Transverse colon (tissue), 3 donors: ENCODE results near the gene SCMH1.

Source experiments
- POLR2A ChIP-seq: fragments of 450-650 bp; IDR thresholded peaks from one replicate; pipeline ENCODE4 v1.6.1; 2016; ENCODE audit warnings: antibody characterized with exemption, mild to moderate bottlenecking, moderate library complexity
- TF ChIP-seq, protein P1 (sequence below), 5 experiments: fragments of 200-600 bp in 3 of 5; fragments of 450-650 bp in 2 of 5; sonication (generic) in 3 of 5; IDR thresholded peaks; 1 replicate in 2 of 5; 2 replicates in 3 of 5; pipeline ENCODE4 v1.5.1; 2016 to 2017; ENCODE audit warnings: antibody characterized with exemption in 5 of 5, inconsistent platforms in 3 of 5, mild to moderate bottlenecking in 2 of 5, moderate library complexity in 1 of 5

DNA sequence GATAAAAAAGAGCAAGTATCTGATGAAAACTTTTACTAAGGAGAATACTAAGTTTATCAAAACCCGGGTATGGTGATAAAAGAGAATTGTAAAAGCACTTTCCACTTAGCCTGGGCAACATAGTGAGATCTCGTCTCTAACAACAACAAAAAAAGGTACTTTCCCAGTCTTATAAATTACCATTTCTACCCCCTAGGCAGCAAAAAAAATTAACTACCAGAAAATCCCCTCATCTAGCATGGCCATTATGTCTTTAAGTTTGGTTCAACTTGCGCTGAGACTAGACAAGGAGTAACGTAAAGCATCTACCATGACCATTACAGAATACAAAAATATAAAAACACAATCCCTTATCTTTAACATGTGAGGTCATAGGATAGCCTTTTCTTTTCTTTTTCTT lies 141.9 kb downstream of the SCMH1 start:
- TF ChIP-seq, protein P1, sequence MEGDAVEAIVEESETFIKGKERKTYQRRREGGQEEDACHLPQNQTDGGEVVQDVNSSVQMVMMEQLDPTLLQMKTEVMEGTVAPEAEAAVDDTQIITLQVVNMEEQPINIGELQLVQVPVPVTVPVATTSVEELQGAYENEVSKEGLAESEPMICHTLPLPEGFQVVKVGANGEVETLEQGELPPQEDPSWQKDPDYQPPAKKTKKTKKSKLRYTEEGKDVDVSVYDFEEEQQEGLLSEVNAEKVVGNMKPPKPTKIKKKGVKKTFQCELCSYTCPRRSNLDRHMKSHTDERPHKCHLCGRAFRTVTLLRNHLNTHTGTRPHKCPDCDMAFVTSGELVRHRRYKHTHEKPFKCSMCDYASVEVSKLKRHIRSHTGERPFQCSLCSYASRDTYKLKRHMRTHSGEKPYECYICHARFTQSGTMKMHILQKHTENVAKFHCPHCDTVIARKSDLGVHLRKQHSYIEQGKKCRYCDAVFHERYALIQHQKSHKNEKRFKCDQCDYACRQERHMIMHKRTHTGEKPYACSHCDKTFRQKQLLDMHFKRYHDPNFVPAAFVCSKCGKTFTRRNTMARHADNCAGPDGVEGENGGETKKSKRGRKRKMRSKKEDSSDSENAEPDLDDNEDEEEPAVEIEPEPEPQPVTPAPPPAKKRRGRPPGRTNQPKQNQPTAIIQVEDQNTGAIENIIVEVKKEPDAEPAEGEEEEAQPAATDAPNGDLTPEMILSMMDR (IDR thresholded peaks at IDR 0.05) = no peak
- TF ChIP-seq POLR2A = no peak
